GM23338 (cell line): ENCODE results near the gene ARHGDIA.

ENCODE experiments used
- CREB1 ChIP-seq: fragments of 250-450 bp; sonication (Bioruptor Pico); IDR thresholded peaks from 2 replicates; pipeline ENCODE4 v1.5.0; 2020; ENCODE audit warnings: low read depth, mild to moderate bottlenecking, moderate library complexity
- EZH2 ChIP-seq: fragments of 200-600 bp; sonication (generic); IDR thresholded peaks from one replicate; pipeline ENCODE4 v1.8.0; 2017; ENCODE audit warnings: antibody characterized with exemption, mild to moderate bottlenecking, low read depth; ENCODE audit not compliant: unreplicated experiment
- EZH2phosphoT487 ChIP-seq: fragments of 200-600 bp; sonication (generic); IDR thresholded peaks from one replicate; pipeline ENCODE4 v1.8.1; 2018; ENCODE audit warnings: antibody characterized with exemption; ENCODE audit not compliant: unreplicated experiment
- JUNB ChIP-seq: IDR thresholded peaks from one replicate; pipeline ENCODE4 v1.6.1; 2016; ENCODE audit warnings: antibody characterized with exemption; ENCODE audit not compliant: unreplicated experiment
- POLR2AphosphoS5 ChIP-seq: IDR thresholded peaks from 2 replicates; pipeline ENCODE4 v1.6.1; 2016; ENCODE audit warnings: antibody characterized with exemption, low read depth
- TF ChIP-seq, protein P1 (sequence below), 2 experiments: fragments of 200-600 bp in 1 of 2; sonication (generic) in 1 of 2; conservative IDR thresholded peaks; 2 replicates each; pipeline versions ENCODE4 v1.5.1 to v1.6.1; 2016 to 2017; ENCODE audit warnings: antibody characterized with exemption in 2 of 2, low read depth in 2 of 2, mild to moderate bottlenecking in 2 of 2, moderate library complexity in 1 of 2
- TF ChIP-seq, protein P2 (sequence below): IDR thresholded peaks from one replicate; pipeline ENCODE4 v1.6.1; 2018; ENCODE audit warnings: antibody characterized with exemption; ENCODE audit not compliant: unreplicated experiment
- TF ChIP-seq, protein P3 (sequence below): IDR thresholded peaks from 2 replicates; pipeline ENCODE4 v1.6.1; 2016; ENCODE audit warnings: antibody characterized with exemption

DNA sequence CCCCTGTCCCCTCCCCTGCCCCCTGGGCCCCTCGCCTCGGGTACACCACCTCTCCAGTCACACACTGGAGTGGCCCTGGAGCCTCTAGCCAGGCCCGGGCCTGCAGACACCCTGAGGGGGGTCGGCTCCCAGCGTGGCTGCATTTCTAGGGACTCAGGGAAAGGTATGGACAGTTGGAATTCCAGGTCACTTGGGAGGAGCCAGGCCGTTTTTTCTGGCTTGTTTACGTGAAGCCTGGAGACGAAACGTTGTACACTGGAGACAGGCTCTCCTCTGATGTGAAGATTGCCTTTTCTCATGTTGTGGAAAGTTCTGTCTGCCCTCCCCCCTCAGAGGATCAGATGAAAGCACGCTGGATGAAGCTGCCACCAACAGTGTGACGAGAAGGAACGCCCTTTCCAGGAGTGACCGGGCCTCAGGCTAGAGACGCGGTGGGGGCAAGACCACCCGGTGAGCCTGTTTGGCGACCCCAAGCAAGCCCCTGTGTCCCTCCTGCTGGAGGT, 32.3 kb downstream of the ARHGDIA start:
- TF ChIP-seq POLR2AphosphoS5 = no peak
- TF ChIP-seq JUNB = no peak
- TF ChIP-seq, protein P1, sequence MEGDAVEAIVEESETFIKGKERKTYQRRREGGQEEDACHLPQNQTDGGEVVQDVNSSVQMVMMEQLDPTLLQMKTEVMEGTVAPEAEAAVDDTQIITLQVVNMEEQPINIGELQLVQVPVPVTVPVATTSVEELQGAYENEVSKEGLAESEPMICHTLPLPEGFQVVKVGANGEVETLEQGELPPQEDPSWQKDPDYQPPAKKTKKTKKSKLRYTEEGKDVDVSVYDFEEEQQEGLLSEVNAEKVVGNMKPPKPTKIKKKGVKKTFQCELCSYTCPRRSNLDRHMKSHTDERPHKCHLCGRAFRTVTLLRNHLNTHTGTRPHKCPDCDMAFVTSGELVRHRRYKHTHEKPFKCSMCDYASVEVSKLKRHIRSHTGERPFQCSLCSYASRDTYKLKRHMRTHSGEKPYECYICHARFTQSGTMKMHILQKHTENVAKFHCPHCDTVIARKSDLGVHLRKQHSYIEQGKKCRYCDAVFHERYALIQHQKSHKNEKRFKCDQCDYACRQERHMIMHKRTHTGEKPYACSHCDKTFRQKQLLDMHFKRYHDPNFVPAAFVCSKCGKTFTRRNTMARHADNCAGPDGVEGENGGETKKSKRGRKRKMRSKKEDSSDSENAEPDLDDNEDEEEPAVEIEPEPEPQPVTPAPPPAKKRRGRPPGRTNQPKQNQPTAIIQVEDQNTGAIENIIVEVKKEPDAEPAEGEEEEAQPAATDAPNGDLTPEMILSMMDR (conservative IDR thresholded peaks at IDR 0.05; ENCODE audit: low read depth in 2 of 2) = no peak
- no peak for TF ChIP-seq EZH2phosphoT487
- TF ChIP-seq EZH2 = no peak
- TF ChIP-seq CREB1 (CRISPR knock-in tag) = no peak
- TF ChIP-seq, protein P2, sequence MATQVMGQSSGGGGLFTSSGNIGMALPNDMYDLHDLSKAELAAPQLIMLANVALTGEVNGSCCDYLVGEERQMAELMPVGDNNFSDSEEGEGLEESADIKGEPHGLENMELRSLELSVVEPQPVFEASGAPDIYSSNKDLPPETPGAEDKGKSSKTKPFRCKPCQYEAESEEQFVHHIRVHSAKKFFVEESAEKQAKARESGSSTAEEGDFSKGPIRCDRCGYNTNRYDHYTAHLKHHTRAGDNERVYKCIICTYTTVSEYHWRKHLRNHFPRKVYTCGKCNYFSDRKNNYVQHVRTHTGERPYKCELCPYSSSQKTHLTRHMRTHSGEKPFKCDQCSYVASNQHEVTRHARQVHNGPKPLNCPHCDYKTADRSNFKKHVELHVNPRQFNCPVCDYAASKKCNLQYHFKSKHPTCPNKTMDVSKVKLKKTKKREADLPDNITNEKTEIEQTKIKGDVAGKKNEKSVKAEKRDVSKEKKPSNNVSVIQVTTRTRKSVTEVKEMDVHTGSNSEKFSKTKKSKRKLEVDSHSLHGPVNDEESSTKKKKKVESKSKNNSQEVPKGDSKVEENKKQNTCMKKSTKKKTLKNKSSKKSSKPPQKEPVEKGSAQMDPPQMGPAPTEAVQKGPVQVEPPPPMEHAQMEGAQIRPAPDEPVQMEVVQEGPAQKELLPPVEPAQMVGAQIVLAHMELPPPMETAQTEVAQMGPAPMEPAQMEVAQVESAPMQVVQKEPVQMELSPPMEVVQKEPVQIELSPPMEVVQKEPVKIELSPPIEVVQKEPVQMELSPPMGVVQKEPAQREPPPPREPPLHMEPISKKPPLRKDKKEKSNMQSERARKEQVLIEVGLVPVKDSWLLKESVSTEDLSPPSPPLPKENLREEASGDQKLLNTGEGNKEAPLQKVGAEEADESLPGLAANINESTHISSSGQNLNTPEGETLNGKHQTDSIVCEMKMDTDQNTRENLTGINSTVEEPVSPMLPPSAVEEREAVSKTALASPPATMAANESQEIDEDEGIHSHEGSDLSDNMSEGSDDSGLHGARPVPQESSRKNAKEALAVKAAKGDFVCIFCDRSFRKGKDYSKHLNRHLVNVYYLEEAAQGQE = no peak
- TF ChIP-seq, protein P3, sequence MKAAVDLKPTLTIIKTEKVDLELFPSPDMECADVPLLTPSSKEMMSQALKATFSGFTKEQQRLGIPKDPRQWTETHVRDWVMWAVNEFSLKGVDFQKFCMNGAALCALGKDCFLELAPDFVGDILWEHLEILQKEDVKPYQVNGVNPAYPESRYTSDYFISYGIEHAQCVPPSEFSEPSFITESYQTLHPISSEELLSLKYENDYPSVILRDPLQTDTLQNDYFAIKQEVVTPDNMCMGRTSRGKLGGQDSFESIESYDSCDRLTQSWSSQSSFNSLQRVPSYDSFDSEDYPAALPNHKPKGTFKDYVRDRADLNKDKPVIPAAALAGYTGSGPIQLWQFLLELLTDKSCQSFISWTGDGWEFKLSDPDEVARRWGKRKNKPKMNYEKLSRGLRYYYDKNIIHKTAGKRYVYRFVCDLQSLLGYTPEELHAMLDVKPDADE = no peak
